HFFc6 (cell line): Measurements from ENCODE around the gene PDE4B. TPM values are rescaled to one million over a fixed set of nuclear protein-coding genes. Genes with fewer than 3 reads are reported as not detected.

Source experiments
- DNase-seq: peaks from one replicate; pipeline ENCODE4 v3.0.0-alpha.2; 2018
- H3K27ac Mint-ChIP-seq: 2 replicates; pipeline ENCODE4 v1.8.0; 2020; ENCODE audit warnings: mild to moderate bottlenecking, mixed read lengths
- H3K27me3 Mint-ChIP-seq: 2 replicates; pipeline ENCODE4 v1.8.0; 2021; ENCODE audit warnings: mild to moderate bottlenecking, moderate library complexity, mixed read lengths; ENCODE audit not compliant: insufficient read depth
- H3K36me3 Mint-ChIP-seq: 2 replicates; pipeline ENCODE4 v1.8.0; 2021; ENCODE audit warnings: low read depth, mixed read lengths
- H3K4me1 Mint-ChIP-seq: 2 replicates; pipeline ENCODE4 v1.8.0; 2020; ENCODE audit warnings: low read depth, mixed read lengths
- H3K4me3 Mint-ChIP-seq: 2 replicates; pipeline ENCODE4 v1.8.0; 2020; ENCODE audit warnings: mild to moderate bottlenecking, moderate library complexity, mixed read lengths
- H3K9me3 Mint-ChIP-seq: 2 replicates; pipeline ENCODE4 v1.8.0; 2020; ENCODE audit warnings: mild to moderate bottlenecking, mixed read lengths
- total RNA-seq, 6 experiments: library from RNA; stranded (reverse); fragmentation: NEBNext Ultra II Directional; extraction: Animal tissue kit (Norgen Biotek cat#: 25700); gene quantifications; 2 replicates in 1 of 6; 3 replicates in 5 of 6; pipeline ENCODE4 v1.2.3, GENCODE V29; 2021
- TF ChIP-seq, protein P1 (sequence below): fragments of 200-600 bp; sonication (generic); IDR thresholded peaks from 2 replicates; pipeline ENCODE4 v1.5.0; 2021; ENCODE audit warnings: antibody characterized with exemption, mild to moderate bottlenecking

Gene PDE4B
- total RNA-seq, 6 experiments from 2014 or later, result 34.9 to 57.6 (median 42.8) TPM

DNA sequence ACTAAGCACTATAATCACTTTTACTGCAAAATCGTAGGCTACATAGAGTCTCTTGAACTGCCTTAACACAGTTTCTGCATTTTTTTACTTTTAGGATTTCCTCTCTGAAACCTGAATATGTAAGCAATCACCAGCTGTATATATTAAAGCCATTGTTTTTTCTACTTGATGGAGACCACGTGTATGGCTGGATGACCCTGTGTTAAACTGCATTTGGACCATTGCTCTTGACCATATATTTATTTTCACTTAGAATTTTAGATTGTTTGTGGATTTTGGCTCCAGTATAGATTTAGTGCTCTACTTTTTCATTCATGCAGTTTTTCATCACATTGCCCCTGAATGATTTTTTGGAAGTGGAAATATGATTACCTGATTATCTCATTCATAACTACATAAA is 420.8 kb downstream of the PDE4B start:
- DNase-seq, result no peak
- TF ChIP-seq, protein P1, sequence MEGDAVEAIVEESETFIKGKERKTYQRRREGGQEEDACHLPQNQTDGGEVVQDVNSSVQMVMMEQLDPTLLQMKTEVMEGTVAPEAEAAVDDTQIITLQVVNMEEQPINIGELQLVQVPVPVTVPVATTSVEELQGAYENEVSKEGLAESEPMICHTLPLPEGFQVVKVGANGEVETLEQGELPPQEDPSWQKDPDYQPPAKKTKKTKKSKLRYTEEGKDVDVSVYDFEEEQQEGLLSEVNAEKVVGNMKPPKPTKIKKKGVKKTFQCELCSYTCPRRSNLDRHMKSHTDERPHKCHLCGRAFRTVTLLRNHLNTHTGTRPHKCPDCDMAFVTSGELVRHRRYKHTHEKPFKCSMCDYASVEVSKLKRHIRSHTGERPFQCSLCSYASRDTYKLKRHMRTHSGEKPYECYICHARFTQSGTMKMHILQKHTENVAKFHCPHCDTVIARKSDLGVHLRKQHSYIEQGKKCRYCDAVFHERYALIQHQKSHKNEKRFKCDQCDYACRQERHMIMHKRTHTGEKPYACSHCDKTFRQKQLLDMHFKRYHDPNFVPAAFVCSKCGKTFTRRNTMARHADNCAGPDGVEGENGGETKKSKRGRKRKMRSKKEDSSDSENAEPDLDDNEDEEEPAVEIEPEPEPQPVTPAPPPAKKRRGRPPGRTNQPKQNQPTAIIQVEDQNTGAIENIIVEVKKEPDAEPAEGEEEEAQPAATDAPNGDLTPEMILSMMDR, result no peak
- H3K27ac Mint-ChIP-seq, result no peak overlapping the region

DNA sequence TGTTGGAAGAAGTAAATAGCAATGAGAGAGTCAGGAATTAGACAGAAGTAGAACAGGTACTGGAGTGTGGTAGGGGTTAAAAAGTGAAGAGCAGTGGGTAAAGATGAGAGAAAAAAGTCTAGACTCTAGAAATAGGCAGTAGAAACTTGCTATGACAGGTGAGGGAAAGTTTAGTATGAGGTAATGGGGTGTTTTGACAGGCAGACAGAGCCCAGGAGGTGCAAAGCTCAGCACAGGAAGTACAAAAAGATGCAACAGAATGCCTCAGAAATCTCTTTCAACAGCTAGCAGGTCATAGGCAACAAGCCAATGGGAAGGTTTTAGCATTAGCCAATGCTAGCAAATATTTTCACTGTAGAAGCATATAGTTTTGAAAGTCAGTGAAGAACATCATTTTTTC is 422.2 kb downstream of the PDE4B start:
- TF ChIP-seq, protein P1, result no peak
- Mint-ChIP-seq H3K36me3 (no peaks in the 10 kb centered on the region), H3K4me3 (no peak overlapping the region), H3K27me3 (peaks cover 5% of the 10 kb centered on the region), H3K9me3 (no peaks in the 10 kb centered on the region), H3K27ac (no peak overlapping the region), H3K4me1 (no peaks in the 10 kb centered on the region)
- DNase-seq, result no peak

More for the DNA sequence above, 420.8 kb downstream of the PDE4B start:
- no peaks in the 10 kb centered on the region for H3K9me3 Mint-ChIP-seq
- peaks cover 5% of the 10 kb centered on the region for H3K27me3 Mint-ChIP-seq
- H3K4me1 Mint-ChIP-seq, result no peaks in the 10 kb centered on the region
- no peaks in the 10 kb centered on the region for H3K36me3 Mint-ChIP-seq
- no peak overlapping the region for H3K4me3 Mint-ChIP-seq

GRCh38 chr1:66217021-66217420 is 424.3 kb downstream of the PDE4B start:
- Mint-ChIP-seq H3K27me3 (peaks cover 3% of the 10 kb centered on the region), H3K4me3 (no peak overlapping the region; the same call in 1 of the 2 replicates), H3K4me1 (no peaks in the 10 kb centered on the region), H3K36me3 (no peaks in the 10 kb centered on the region), H3K9me3 (no peaks in the 10 kb centered on the region), H3K27ac (no peak overlapping the region)
- TF ChIP-seq, protein P1, result no peak
- peak; percentile 88 for DNase-seq

DNA sequence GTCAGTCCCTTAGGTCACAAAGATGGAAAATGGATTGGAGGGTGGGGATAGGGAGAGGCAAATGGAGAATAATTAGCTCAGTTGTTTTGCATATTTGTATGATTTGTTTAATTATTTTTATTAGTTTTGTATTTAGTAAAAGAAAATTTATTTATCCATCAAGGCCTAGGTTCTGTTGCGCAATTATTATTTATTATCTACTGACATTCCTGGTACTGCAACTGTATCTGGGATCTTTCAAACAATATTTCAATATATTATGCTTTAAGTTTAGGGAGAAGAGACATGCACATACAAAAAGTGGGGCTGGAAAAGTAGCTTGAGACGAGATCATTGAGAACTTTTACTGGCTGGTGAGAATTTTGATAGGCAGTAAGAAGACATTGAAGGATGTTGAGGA is 424.9 kb downstream of the PDE4B start:
- Mint-ChIP-seq H3K27me3 (no peaks in the 10 kb centered on the region; the same call in 1 of the 2 replicates), H3K9me3 (no peaks in the 10 kb centered on the region), H3K4me1 (no peaks in the 10 kb centered on the region), H3K36me3 (no peaks in the 10 kb centered on the region), H3K27ac (no peak overlapping the region), H3K4me3 (no peak overlapping the region)
- no peak for DNase-seq
- TF ChIP-seq, protein P1, result no peak

DNA sequence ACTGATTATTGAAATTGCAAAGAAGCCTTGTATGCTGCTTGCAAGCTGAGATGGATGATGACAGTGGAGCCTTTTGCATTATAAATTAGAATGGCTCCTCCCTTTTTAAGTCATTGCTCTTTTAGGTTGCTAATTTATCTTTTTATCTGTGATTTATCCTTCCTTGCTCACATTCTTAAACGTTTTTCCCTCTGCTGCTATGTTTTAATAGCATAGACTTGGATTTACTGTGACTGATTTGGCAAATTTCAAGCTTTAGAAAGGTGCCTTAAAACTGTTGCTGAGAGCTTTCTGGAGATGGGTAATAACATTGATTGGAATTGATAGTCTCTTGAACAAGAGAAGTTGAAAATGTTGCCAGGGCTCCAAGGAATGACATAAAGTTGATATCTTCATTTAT is 427.8 kb downstream of the PDE4B start:
- DNase-seq, result no peak
- Mint-ChIP-seq H3K9me3 (no peaks in the 10 kb centered on the region), H3K36me3 (no peaks in the 10 kb centered on the region), H3K4me1 (no peaks in the 10 kb centered on the region), H3K27me3 (peaks cover 13% of the 10 kb centered on the region), H3K4me3 (no peak overlapping the region), H3K27ac (no peak overlapping the region)
- TF ChIP-seq, protein P1, result no peak

DNA sequence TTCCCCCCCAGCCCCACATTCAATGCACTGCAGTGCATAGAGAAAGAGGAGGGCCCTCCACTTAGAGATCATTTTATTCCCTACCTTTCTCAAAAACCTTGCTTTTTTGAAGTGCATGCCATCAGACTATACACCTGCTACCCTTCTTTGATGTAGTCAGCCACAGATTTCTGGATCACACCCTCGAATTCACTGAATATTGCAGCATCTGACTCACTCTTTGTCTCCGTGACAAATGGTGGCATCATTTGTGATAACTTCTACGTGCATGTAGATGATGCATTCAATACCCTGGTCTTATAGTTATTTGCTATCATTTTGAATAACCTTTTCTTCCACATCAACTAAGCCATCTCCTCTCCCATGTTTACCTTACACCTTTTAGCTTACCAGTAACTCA is 431.0 kb downstream of the PDE4B start:
- TF ChIP-seq, protein P1, result no peak
- Mint-ChIP-seq H3K27ac (no peak overlapping the region), H3K4me1 (no peaks in the 10 kb centered on the region), H3K36me3 (no peaks in the 10 kb centered on the region), H3K27me3 (peaks cover 13% of the 10 kb centered on the region), H3K9me3 (no peaks in the 10 kb centered on the region), H3K4me3 (no peak overlapping the region)
- no peak for DNase-seq
